Type B pancreatic cell (in vitro differentiated cells): ENCODE results near the gene FHAD1. TPM values are rescaled to one million over a fixed set of nuclear protein-coding genes. Genes with fewer than 3 reads are reported as not detected.

Experiments used
- DNase-seq: peaks from one replicate; pipeline ENCODE4 v3.0.0; 2021; ENCODE audit warnings: mixed read lengths; ENCODE audit not compliant: unreplicated experiment; ENCODE audit errors: extremely low spot score
- H3K27ac Mint-ChIP-seq: 2 replicates; pipeline ENCODE4 v1.8.0; 2021; ENCODE audit warnings: mild to moderate bottlenecking, mixed read lengths
- H3K27me3 Mint-ChIP-seq: 2 replicates; pipeline ENCODE4 v1.8.0; 2021; ENCODE audit warnings: mixed read lengths
- H3K36me3 Mint-ChIP-seq: 2 replicates; pipeline ENCODE4 v1.8.0; 2021; ENCODE audit warnings: mixed read lengths
- H3K4me1 Mint-ChIP-seq: one replicate; pipeline ENCODE4 v1.8.0; 2021; ENCODE audit warnings: mixed read lengths; ENCODE audit not compliant: unreplicated experiment
- H3K4me3 Mint-ChIP-seq: 2 replicates; pipeline ENCODE4 v1.8.0; 2021; ENCODE audit warnings: mild to moderate bottlenecking, mixed read lengths
- H3K9me3 Mint-ChIP-seq: 2 replicates; pipeline ENCODE4 v1.8.0; 2021; ENCODE audit warnings: mixed read lengths
- total RNA-seq: library from RNA; stranded (reverse); gene quantifications from 2 replicates; pipeline ENCODE4 v1.2.1, GENCODE V29; 2021; ENCODE audit warnings: low replicate concordance
- TF ChIP-seq, protein P1 (sequence below): fragments of 200-600 bp; sonication (generic); conservative IDR thresholded peaks from 2 replicates; pipeline ENCODE4 v1.5.0; 2021; ENCODE audit warnings: antibody characterized with exemption, mild to moderate bottlenecking

Gene FHAD1
- total RNA-seq, 1 donor from 2014 or later = 3.8 TPM

DNA sequence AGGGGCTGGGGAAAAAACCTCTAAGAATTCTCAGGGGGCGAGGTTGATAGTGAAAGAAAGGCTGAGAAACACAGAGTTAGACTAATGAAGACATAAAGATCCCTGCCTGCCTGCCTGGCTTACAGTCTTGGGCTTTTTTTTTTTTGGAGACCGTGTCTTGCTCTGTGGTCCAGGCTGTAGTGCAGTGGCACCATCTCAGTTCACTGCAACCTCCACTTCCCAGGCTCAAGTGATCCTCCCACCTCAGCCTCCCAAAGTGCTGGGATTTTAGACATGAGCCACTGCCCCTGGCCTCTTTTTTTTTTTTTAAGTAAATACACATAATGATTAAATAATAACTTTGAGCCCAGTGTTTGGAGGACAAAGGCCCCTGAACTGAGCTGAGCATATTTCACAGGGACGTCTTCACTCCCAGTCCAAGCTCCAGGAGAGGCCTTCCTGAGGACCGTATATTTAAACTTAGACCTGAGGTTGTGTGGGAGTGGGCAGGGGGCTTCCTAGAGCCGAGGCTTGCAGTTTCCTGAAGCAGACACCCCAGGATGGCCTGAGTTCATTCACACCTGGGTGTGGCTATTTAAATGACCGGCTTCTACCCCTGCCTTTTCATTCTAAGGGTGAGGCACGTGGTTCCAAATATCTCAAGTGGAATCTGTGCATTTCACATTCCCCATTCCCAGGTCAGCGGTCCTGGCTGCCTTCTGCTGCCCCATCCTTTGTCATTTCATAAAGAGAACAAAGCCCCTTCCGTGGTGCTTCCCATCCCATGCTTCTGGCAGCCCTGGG lies 146.6 kb downstream of the FHAD1 start:
- TF ChIP-seq, protein P1, sequence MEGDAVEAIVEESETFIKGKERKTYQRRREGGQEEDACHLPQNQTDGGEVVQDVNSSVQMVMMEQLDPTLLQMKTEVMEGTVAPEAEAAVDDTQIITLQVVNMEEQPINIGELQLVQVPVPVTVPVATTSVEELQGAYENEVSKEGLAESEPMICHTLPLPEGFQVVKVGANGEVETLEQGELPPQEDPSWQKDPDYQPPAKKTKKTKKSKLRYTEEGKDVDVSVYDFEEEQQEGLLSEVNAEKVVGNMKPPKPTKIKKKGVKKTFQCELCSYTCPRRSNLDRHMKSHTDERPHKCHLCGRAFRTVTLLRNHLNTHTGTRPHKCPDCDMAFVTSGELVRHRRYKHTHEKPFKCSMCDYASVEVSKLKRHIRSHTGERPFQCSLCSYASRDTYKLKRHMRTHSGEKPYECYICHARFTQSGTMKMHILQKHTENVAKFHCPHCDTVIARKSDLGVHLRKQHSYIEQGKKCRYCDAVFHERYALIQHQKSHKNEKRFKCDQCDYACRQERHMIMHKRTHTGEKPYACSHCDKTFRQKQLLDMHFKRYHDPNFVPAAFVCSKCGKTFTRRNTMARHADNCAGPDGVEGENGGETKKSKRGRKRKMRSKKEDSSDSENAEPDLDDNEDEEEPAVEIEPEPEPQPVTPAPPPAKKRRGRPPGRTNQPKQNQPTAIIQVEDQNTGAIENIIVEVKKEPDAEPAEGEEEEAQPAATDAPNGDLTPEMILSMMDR = no peak
- DNase-seq = no peak
- Mint-ChIP-seq H3K4me3 (no peak overlapping the region), H3K9me3 (peaks cover 4% of the 10 kb centered on the region), H3K36me3 (no peaks in the 10 kb centered on the region), H3K4me1 (no peaks in the 10 kb centered on the region), H3K27me3 (peaks cover 5% of the 10 kb centered on the region), H3K27ac (no peak overlapping the region)

DNA sequence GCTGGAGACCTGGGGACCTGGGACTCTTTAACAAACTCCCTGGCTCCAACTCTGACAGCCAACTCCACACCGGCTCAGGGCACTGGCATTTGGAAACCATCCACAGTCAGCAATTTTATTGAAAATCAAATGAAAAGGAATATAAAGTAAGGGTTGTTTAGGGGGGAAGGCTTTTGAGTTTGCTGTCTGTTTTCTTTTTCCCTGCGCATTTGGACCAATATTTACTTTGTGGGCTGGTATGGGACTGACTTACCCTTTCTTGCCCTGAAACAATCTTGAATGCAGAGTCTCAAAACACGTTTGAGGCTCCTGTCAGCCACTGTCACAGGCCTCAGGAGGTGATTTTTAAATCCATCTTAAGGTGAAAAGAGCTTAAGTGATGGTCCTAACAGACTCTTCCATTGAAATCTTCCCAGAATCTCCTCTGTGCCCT lies 147.3 kb downstream of the FHAD1 start:
- H3K9me3 Mint-ChIP-seq = peaks cover 4% of the 10 kb centered on the region
- TF ChIP-seq, protein P1 = no peak
- DNase-seq = no peak
- H3K4me3 Mint-ChIP-seq = no peak overlapping the region
- H3K27ac Mint-ChIP-seq = no peak overlapping the region
- no peaks in the 10 kb centered on the region for H3K4me1 Mint-ChIP-seq
- H3K27me3 Mint-ChIP-seq = peaks cover 2% of the 10 kb centered on the region
- no peaks in the 10 kb centered on the region for H3K36me3 Mint-ChIP-seq

DNA sequence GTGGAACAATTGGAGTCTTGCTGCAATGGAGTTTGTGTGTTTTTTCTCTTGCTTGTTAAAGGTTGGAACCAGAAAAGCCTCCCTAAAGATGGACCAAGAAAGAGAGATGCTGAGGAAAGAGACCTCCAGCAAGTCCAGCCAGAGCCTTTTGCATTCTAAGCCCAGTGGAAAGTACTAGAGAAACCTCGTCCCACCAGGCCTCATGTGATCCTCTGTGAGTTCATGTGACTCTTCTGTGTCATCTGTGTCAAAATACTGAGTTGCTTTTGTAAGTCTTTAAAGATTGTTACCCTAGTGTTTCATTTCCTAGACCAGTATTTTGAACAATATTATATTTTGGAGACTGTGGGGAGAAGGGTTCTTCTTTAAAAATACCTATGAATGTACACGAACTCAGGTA lies 150.2 kb downstream of the FHAD1 start:
- Mint-ChIP-seq H3K36me3 (no peaks in the 10 kb centered on the region), H3K4me1 (peaks cover 3% of the 10 kb centered on the region), H3K4me3 (no peak overlapping the region), H3K27me3 (no peaks in the 10 kb centered on the region), H3K27ac (no peak overlapping the region), H3K9me3 (peaks cover 7% of the 10 kb centered on the region)
- DNase-seq = no peak
- TF ChIP-seq, protein P1 = no peak

DNA sequence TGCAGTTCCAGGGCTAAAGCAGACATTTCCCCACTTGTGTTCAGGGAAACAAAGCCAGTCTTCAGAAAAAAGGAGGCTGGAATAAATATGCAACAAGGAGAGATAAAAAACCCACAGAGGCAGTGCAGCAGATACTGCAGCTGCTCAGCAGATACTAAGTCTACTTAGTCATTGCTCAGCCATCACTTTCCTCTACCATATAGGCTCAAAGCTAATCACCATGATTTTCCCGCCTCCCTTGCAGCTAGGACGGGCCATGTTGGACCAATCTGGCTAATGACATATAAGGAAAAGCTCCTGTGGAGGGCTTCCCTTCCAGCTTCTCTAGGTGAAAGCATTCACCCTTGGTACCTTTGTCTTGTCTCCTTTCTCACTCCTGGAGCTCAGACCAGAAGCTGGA lies 152.7 kb downstream of the FHAD1 start:
- Mint-ChIP-seq H3K4me1 (peaks cover 3% of the 10 kb centered on the region), H3K27me3 (no peaks in the 10 kb centered on the region), H3K27ac (no peak overlapping the region), H3K36me3 (no peaks in the 10 kb centered on the region), H3K9me3 (peaks cover 7% of the 10 kb centered on the region), H3K4me3 (no peak overlapping the region)
- TF ChIP-seq, protein P1 = no peak
- no peak for DNase-seq

DNA sequence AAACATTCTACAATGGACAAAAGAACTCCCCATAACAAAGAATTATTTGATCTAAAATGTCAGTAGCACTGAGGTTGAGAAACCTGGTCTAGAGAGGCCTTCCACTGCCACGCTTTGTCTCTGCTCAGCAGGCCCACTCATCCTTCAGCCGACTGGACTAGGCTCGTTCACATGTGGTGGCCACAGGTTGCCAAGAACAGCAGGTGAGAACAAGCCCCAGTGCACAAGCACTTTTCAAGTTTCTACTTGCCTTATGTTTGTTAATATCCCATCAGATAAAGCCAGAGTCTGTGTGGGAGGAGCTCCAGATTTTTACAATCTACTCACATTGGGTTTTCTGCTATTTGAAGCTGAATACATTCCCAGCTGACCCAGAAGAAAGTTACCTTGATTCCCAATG lies 153.6 kb downstream of the FHAD1 start:
- Mint-ChIP-seq H3K9me3 (peaks cover 7% of the 10 kb centered on the region), H3K4me1 (peaks cover 3% of the 10 kb centered on the region), H3K27me3 (peaks cover 3% of the 10 kb centered on the region), H3K27ac (no peak overlapping the region), H3K36me3 (no peaks in the 10 kb centered on the region), H3K4me3 (no peak overlapping the region)
- TF ChIP-seq, protein P1 = no peak
- no peak for DNase-seq
